Measurements from ENCODE around the gene RBM23. TPM values are rescaled to one million over a fixed set of nuclear protein-coding genes. Genes with fewer than 3 reads are reported as not detected.
"Not testable (repeated sequence)": the region's sequence is repeated elsewhere in the genome, so short reads cannot be mapped to it uniquely, and the experiment has no call there.

RBM23 gene
- polyA plus RNA-seq, 2 of the 4 experiments (the other 2 are of a cell fraction), result 65.8 to 68.0 TPM

DNA sequence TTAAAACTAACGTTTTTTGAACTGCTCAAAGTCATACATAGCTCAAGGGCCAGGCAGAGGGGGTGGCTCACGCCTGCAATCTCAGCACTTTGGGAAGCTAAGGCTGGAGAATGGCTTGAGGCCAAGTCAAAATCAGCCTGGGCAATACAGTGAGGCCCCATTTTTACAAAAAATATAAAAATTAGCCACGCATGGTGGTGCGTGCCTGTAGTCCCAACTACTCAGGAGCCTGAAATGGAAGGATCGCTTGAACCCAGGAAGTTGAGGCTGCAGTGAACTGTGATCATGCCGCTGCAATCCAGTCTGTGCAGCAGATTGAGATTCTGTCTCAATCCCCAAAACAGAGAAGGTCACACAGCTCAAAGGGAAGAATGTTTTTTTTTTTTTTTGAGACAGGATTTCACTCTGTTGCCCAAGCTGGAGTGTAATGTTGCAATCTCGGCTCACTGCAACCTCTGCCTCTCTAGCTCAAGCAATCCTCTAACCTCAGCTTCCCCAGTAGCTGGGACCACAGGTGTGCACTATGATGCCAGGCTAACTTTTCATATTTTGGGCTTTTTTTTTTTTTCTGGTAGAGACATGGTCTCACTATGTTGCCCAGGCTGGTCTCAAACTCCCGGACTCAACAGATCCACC lies 2.9 kb downstream of the RBM23 start:
- no peak for FAIRE-seq

DNA sequence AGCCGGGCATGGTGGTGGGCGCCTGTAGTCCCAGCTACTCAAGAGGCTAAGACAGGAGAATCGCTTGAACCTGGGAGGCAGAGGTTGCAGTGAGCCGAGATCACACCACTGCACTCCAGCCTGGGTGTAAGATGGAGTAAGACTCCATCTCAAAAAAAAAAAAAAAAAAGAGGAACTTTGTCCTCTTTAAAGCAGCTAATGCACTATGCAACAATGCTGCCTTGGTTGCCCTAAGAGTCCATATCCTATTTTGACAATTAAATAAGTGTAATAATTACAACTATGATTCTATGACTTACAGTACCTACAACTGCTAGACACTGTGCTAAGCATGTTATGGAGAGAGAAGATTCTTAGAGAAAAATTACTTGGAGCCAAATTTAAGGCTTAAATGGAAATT lies 4.1 kb downstream of the RBM23 start:
- 97% methylated on average over 3 of the region's 4 CpGs for WGBS (ENCODE audit: missing lambda C conversion rate)
- H3K9me3 ChIP-seq; FAIRE-seq; DNase-seq (ENCODE audit: low read depth in 1 of 2, low spot score in 1 of 2); H3K4me3 ChIP-seq; H3K4me1 ChIP-seq; H3K4me2 ChIP-seq; POLR2A ChIA-PET; ATAC-seq; H3K27ac ChIP-seq: not testable (repeated sequence)
- CTCF ChIA-PET, result interaction anchor here (0.6 to 14.6 kb wide), 5 partner anchors 9 to 358 kb away, joined by 3 to 118 read pairs (median 4); no protein-coding TSS in a partner anchor

More for the DNA sequence above, 2.9 kb downstream of the RBM23 start:
- DNase-seq (ENCODE audit: low read depth in 1 of 2, low spot score in 1 of 2) (no peak), ATAC-seq (no peak)
- POLR2A ChIA-PET, result interaction anchor here (0.6 to 0.7 kb wide), 3 partner anchors 37 to 406 kb away, joined by 3 to 7 read pairs (median 3); no protein-coding TSS in a partner anchor
- Histone ChIP-seq H3K4me3 (no peak overlapping the region), H3K4me2 (no peak overlapping the region), H3K27ac (no peak overlapping the region), H3K9me3 (no peaks in the 10 kb centered on the region), H3K4me1 (peaks cover 8% of the 10 kb centered on the region)
- WGBS (ENCODE audit: missing lambda C conversion rate), result 86% methylated on average over 8 of the region's 8 CpGs
- peak; percentile 22 to 29; a peak in 1 of 4 replicates for TF ChIP-seq CEBPB (IDR thresholded peaks at IDR 0.05)
- TF ChIP-seq, protein P1, sequence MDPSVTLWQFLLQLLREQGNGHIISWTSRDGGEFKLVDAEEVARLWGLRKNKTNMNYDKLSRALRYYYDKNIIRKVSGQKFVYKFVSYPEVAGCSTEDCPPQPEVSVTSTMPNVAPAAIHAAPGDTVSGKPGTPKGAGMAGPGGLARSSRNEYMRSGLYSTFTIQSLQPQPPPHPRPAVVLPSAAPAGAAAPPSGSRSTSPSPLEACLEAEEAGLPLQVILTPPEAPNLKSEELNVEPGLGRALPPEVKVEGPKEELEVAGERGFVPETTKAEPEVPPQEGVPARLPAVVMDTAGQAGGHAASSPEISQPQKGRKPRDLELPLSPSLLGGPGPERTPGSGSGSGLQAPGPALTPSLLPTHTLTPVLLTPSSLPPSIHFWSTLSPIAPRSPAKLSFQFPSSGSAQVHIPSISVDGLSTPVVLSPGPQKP (IDR thresholded peaks at IDR 0.05; ENCODE audit: low read depth, low read length), result no peak
- CTCF ChIA-PET, result interaction anchor here (0.6 to 14.6 kb wide), 8 partner anchors 10 to 359 kb away, joined by 3 to 118 read pairs (median 4); no protein-coding TSS in a partner anchor

DNA sequence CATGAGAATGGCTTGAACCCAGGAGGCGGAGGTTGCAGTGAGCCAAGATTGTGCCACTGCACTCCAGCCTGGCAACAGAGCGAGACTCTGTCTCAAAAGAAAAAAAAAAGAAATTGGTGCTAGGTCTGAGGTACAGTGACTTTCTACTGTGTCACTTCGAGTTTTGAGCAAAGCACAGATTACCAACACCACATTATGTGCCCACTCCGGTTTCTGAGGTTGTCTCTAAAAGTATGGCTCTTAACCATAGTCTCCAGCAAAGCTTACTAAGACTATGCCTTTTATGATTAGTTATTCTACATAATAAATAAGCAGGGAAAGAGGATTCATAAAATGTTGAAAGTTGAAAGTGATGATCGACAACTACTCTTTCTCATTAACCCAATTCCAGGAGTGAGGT lies 8.0 kb downstream of the RBM23 start:
- POLR2A ChIA-PET, result no interaction called here
- CTCF ChIA-PET, result interaction anchor here (1.2 to 14.6 kb wide), 5 partner anchors 10 to 56 kb away, joined by 3 to 118 read pairs (median 4); no protein-coding TSS in a partner anchor
- WGBS (ENCODE audit: missing lambda C conversion rate), result 85% methylated on average over 5 of the region's 5 CpGs
- no peak for DNase-seq (ENCODE audit: low read depth in 1 of 2, low spot score in 1 of 2)
- H3K4me1 ChIP-seq, result no peaks in the 10 kb centered on the region
- H3K9me3 ChIP-seq, result no peaks in the 10 kb centered on the region
- H3K27ac ChIP-seq, result no peak overlapping the region
- no peak overlapping the region for H3K4me2 ChIP-seq
- TF ChIP-seq RARB (CRISPR knock-in tag; IDR thresholded peaks at IDR 0.05) (no peak), GATA3 (IDR thresholded peaks at IDR 0.05; ENCODE audit: borderline replicate concordance) (no peak), ZC3H11A (IDR thresholded peaks at IDR 0.05) (no peak), ESRRA (IDR thresholded peaks at IDR 0.05; ENCODE audit: borderline replicate concordance, low read length) (no peak), CHD4 (IDR thresholded peaks at IDR 0.05; ENCODE audit: borderline replicate concordance) (no peak), CHD2 (IDR thresholded peaks at IDR 0.05; ENCODE audit: low read length, partially characterized antibody) (no peak), KDM1A (IDR thresholded peaks at IDR 0.05; ENCODE audit: low read depth) (no peak)
- TF ChIP-seq, protein P2, sequence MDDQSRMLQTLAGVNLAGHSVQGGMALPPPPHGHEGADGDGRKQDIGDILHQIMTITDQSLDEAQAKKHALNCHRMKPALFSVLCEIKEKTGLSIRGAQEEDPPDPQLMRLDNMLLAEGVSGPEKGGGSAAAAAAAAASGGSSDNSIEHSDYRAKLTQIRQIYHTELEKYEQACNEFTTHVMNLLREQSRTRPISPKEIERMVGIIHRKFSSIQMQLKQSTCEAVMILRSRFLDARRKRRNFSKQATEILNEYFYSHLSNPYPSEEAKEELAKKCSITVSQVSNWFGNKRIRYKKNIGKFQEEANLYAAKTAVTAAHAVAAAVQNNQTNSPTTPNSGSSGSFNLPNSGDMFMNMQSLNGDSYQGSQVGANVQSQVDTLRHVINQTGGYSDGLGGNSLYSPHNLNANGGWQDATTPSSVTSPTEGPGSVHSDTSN (IDR thresholded peaks at IDR 0.05), result no peak
- TF ChIP-seq, protein P3, sequence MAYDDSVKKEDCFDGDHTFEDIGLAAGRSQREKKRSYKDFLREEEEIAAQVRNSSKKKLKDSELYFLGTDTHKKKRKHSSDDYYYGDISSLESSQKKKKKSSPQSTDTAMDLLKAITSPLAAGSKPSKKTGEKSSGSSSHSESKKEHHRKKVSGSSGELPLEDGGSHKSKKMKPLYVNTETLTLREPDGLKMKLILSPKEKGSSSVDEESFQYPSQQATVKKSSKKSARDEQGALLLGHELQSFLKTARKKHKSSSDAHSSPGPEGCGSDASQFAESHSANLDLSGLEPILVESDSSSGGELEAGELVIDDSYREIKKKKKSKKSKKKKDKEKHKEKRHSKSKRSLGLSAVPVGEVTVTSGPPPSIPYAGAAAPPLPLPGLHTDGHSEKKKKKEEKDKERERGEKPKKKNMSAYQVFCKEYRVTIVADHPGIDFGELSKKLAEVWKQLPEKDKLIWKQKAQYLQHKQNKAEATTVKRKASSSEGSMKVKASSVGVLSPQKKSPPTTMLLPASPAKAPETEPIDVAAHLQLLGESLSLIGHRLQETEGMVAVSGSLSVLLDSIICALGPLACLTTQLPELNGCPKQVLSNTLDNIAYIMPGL (CRISPR knock-in tag; IDR thresholded peaks at IDR 0.05; ENCODE audit: borderline replicate concordance), result no peak
- TF ChIP-seq, protein P4, sequence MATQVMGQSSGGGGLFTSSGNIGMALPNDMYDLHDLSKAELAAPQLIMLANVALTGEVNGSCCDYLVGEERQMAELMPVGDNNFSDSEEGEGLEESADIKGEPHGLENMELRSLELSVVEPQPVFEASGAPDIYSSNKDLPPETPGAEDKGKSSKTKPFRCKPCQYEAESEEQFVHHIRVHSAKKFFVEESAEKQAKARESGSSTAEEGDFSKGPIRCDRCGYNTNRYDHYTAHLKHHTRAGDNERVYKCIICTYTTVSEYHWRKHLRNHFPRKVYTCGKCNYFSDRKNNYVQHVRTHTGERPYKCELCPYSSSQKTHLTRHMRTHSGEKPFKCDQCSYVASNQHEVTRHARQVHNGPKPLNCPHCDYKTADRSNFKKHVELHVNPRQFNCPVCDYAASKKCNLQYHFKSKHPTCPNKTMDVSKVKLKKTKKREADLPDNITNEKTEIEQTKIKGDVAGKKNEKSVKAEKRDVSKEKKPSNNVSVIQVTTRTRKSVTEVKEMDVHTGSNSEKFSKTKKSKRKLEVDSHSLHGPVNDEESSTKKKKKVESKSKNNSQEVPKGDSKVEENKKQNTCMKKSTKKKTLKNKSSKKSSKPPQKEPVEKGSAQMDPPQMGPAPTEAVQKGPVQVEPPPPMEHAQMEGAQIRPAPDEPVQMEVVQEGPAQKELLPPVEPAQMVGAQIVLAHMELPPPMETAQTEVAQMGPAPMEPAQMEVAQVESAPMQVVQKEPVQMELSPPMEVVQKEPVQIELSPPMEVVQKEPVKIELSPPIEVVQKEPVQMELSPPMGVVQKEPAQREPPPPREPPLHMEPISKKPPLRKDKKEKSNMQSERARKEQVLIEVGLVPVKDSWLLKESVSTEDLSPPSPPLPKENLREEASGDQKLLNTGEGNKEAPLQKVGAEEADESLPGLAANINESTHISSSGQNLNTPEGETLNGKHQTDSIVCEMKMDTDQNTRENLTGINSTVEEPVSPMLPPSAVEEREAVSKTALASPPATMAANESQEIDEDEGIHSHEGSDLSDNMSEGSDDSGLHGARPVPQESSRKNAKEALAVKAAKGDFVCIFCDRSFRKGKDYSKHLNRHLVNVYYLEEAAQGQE (IDR thresholded peaks at IDR 0.05), result no peak
- TF ChIP-seq, protein P5, sequence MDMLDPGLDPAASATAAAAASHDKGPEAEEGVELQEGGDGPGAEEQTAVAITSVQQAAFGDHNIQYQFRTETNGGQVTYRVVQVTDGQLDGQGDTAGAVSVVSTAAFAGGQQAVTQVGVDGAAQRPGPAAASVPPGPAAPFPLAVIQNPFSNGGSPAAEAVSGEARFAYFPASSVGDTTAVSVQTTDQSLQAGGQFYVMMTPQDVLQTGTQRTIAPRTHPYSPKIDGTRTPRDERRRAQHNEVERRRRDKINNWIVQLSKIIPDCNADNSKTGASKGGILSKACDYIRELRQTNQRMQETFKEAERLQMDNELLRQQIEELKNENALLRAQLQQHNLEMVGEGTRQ (IDR thresholded peaks at IDR 0.05), result no peak
- ATAC-seq, result no peak
- no peak for FAIRE-seq
- H3K4me3 ChIP-seq, result no peak overlapping the region
